Kidney epithelial cell (primary cell): ENCODE results near the gene VWCE. TPM values are rescaled to one million over a fixed set of nuclear protein-coding genes. Genes with fewer than 3 reads are reported as not detected.

Experiments used
- DNase-seq: peaks from one replicate; pipeline ENCODE4 v3.0.0-alpha.2; 2010; ENCODE audit warnings: low read depth
- H3K27me3 ChIP-seq: 2 replicates; pipeline ENCODE4 v1.6.0; 2011; ENCODE audit warnings: low read length; ENCODE audit not compliant: control insufficient read depth, insufficient read depth
- H3K36me3 ChIP-seq: 2 replicates; pipeline ENCODE4 v1.5.1; 2011; ENCODE audit warnings: low read length; ENCODE audit not compliant: control insufficient read depth, insufficient read depth
- H3K4me3 ChIP-seq: 2 replicates; pipeline ENCODE4 v1.5.1; 2011; ENCODE audit warnings: low read depth, mild to moderate bottlenecking, control low read depth, low read length
- total RNA-seq: library from RNA; depleted of rRNA; stranded (reverse); fragments of >200 nt; gene quantifications from 2 replicates; pipeline ENCODE4 v1.2.3, GENCODE V29; 2015
- TF ChIP-seq, protein P1 (sequence below): IDR thresholded peaks from 2 replicates; pipeline ENCODE4 v1.5.1; 2011; ENCODE audit warnings: mild to moderate bottlenecking, moderate library complexity, low read length, control low read depth, inconsistent platforms; ENCODE audit not compliant: insufficient read depth, poor library complexity, severe bottlenecking

VWCE gene
- total RNA-seq, 1 donor from 2014 or later = 8.3 TPM

DNA sequence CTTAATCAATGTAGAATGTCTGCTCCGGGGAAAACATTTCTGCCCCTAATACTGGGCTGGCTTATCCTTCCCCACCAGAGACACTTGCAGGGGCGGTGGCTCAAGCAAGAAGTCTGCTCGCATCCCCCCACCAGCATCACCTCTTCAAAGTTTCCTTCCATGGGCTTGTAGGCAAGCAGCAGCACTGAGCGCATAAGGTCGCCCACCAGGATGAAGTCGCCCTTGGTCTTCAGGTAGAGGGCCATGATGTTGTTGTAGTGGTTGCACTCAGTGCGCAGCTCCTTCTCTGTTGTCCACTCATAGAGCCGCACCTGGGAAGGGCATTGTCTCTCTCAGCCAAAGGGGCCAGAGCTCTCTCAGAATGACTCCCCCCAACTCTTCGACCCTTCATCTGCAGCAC is 8.6 kb upstream of the VWCE start:
- TF ChIP-seq, protein P1, sequence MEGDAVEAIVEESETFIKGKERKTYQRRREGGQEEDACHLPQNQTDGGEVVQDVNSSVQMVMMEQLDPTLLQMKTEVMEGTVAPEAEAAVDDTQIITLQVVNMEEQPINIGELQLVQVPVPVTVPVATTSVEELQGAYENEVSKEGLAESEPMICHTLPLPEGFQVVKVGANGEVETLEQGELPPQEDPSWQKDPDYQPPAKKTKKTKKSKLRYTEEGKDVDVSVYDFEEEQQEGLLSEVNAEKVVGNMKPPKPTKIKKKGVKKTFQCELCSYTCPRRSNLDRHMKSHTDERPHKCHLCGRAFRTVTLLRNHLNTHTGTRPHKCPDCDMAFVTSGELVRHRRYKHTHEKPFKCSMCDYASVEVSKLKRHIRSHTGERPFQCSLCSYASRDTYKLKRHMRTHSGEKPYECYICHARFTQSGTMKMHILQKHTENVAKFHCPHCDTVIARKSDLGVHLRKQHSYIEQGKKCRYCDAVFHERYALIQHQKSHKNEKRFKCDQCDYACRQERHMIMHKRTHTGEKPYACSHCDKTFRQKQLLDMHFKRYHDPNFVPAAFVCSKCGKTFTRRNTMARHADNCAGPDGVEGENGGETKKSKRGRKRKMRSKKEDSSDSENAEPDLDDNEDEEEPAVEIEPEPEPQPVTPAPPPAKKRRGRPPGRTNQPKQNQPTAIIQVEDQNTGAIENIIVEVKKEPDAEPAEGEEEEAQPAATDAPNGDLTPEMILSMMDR = no peak
- no peak for DNase-seq
- Histone ChIP-seq H3K4me3 (no peak overlapping the region), H3K27me3 (no peaks in the 10 kb centered on the region), H3K36me3 (peaks cover 5% of the 10 kb centered on the region)

DNA sequence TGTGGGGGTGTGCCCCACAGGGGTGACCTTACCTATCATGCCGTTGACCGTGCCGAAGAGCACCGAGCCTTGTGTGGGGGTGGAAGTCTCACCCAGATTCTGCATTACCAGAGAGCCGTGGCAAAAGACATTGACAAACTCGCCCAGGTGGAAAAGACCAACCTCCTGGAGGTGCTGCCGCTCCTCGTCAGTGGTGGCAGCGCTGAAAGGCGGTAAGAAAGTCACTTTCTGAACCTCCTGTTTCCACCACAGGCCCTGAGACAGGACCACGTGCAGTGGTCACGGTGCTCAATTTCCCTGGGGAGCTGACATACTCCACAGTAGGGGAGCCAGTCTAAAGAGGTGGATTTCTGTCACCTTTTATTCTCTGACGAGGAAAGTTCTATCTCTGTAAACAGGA is 7.4 kb upstream of the VWCE start:
- Histone ChIP-seq H3K4me3 (no peak overlapping the region), H3K36me3 (peaks cover 5% of the 10 kb centered on the region), H3K27me3 (no peaks in the 10 kb centered on the region)
- TF ChIP-seq, protein P1 = no peak
- no peak for DNase-seq

DNA sequence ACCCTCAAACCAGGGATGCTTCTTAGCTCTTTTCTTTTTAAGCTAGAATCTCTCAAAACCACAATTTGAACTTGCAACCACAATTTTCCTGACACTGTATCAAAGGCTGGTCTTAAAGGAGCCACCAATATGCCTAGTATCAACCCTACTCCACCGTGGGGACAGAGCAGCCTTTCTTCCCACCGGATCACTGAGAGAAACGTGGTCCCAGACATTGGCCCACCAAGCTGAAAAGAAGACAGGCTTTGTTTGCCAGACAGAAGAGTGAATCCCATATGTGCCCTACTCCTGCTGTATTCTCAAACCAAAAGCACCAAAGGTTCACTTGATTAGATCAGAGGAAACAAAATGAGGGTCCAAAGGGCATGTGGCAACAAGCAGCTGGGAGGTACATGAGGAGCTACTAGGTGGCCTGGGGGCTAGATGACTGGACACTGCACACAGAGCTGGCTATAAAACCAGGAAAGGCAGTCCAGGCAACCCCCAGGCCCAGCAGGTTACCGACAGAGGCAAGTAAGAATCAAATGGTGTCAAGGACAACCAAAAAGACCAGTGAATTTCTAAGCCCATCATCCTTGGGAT is 3.6 kb upstream of the VWCE start:
- TF ChIP-seq, protein P1 = no peak

DNA sequence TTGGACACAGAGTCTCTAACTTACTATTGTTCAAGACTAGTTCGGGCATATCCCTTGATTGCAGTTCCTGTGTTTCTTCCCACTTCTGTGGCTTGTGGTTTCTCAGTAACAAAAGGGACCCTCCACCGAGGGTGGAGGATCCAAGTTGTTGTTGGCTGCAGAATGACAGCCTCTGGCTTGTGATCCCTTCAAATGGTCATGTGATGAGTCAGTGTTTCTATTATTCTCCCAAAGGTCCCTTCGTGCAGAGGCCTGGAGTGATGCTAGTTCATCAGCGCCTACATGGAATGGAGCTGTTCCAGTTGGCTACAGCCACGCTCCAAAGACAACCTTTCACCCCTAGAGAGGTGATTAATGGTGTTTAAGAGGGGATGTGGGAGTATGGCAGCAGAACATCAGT is 2.6 kb upstream of the VWCE start:
- peak; percentile 86 for DNase-seq
- Histone ChIP-seq H3K36me3 (peaks cover 2% of the 10 kb centered on the region), H3K27me3 (peaks cover 11% of the 10 kb centered on the region), H3K4me3 (no peak overlapping the region)
- TF ChIP-seq, protein P1 = no peak

More for the DNA sequence above, 3.6 kb upstream of the VWCE start:
- H3K36me3 ChIP-seq = peaks cover 2% of the 10 kb centered on the region
- H3K27me3 ChIP-seq = peaks cover 7% of the 10 kb centered on the region
- H3K4me3 ChIP-seq = no peak overlapping the region
- no peak for DNase-seq

DNA sequence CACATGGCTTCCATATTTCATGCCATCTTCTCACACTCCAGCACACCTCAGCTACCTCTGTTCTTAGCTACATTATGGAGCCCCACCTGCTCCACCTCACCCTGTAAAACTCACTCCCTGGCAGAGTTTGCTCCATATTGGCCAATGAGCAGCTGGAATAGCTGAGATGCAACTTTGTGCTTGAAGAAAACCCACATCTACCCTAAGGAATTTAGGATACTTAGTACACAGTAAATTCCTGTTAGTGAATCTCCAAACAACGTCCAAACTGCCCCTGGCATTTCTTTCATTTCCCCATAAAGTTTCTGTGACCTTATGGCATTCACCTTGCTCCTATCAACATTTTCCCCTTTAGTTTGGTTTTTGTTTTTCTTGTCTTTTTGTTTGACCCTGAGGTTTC is 2.2 kb upstream of the VWCE start:
- Histone ChIP-seq H3K36me3 (peaks cover 1% of the 10 kb centered on the region), H3K4me3 (no peak overlapping the region), H3K27me3 (peaks cover 14% of the 10 kb centered on the region)
- no peak for DNase-seq
- TF ChIP-seq, protein P1 = no peak

DNA sequence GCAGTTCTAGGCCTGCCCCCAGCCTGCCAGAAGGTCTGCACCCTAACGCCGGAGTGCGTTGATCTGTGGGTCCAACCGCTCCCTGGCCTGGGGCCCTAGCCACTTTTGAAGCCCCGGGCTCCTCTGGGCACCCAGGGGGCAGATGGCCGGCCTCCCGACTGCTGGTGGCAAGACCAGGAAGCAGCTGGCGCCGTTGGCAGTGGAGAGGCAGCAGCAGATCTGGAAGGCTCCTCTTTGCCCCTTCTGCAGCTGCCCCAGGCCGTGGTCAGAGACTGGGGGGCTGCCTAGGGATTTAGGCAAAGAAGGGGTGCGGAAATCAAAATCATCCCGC is 445 bp upstream of the VWCE start:
- TF ChIP-seq, protein P1 = no peak
- Histone ChIP-seq H3K36me3 (no peaks in the 10 kb centered on the region), H3K4me3 (no peak overlapping the region), H3K27me3 (peaks cover 14% of the 10 kb centered on the region)
- DNase-seq = no peak
